DOHH2 (cell line): Measurements from ENCODE around the gene SPACA6.

ENCODE experiments used
- EZH2phosphoT487 ChIP-seq: fragments of 200-600 bp; sonication (generic); IDR thresholded peaks from 2 replicates; pipeline ENCODE4 v1.6.1; 2017; ENCODE audit warnings: borderline replicate concordance, mild to moderate bottlenecking, antibody characterized with exemption, low read length, moderate library complexity, mixed read lengths
- TF ChIP-seq, protein P1 (sequence below): fragments of 200-600 bp; sonication (generic); IDR thresholded peaks from one replicate; pipeline ENCODE4 v1.5.1; 2014; ENCODE audit warnings: antibody characterized with exemption, mild to moderate bottlenecking, low read depth, low read length; ENCODE audit not compliant: poor library complexity, severe bottlenecking

DNA sequence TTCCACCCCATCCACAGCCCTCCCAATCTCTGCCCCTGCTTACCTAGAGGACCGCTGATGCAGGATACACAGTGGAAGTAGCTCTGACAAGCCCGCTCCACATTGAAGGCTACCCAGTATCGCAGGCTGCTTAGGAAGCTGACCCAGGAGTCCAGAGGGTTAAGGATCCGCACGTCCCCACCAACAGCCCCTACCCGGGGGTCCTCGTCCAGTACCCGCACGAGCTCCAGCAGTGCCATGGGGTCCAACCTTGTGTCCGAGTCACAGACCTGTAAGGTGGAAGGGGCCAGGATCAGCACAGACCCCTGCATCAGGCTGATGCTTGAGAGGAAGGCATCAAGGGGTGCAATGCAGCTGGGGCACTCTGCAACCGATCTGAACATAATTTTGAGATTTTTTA lies 23.8 kb downstream of the SPACA6 start:
- TF ChIP-seq, protein P1, sequence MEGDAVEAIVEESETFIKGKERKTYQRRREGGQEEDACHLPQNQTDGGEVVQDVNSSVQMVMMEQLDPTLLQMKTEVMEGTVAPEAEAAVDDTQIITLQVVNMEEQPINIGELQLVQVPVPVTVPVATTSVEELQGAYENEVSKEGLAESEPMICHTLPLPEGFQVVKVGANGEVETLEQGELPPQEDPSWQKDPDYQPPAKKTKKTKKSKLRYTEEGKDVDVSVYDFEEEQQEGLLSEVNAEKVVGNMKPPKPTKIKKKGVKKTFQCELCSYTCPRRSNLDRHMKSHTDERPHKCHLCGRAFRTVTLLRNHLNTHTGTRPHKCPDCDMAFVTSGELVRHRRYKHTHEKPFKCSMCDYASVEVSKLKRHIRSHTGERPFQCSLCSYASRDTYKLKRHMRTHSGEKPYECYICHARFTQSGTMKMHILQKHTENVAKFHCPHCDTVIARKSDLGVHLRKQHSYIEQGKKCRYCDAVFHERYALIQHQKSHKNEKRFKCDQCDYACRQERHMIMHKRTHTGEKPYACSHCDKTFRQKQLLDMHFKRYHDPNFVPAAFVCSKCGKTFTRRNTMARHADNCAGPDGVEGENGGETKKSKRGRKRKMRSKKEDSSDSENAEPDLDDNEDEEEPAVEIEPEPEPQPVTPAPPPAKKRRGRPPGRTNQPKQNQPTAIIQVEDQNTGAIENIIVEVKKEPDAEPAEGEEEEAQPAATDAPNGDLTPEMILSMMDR, result no peak
- no peak for TF ChIP-seq EZH2phosphoT487
